CD8-positive, alpha-beta memory T cell (primary cell): Measurements from ENCODE around the gene SERBP1. TPM values are rescaled to one million over a fixed set of nuclear protein-coding genes. Genes with fewer than 3 reads are reported as not detected.

Source experiments
- CTCF ChIA-PET: fragments of 350-600 bp; sonication (Branson Sonifier 250); formaldehyde crosslinking; loops from one replicate; lab custom pipeline; 2021; ENCODE audit warnings: antibody characterized with exemption; lab: Charles Lee
- POLR2A ChIA-PET: fragments of 350-600 bp; sonication (Branson Sonifier 250); formaldehyde crosslinking; loops from one replicate; lab custom pipeline; 2021; ENCODE audit warnings: antibody characterized with exemption; lab: Charles Lee
- DNase-seq, 5 donors: peaks; one replicate each; pipeline versions ENCODE4 v3.0.0 to v3.0.0-alpha.2; 2020 to 2022; ENCODE audit warnings: mixed read lengths in 1 of 5
- H3K27ac ChIP-seq: one replicate; pipeline ENCODE4 v1.7.0; 2013; ENCODE audit warnings: low read depth, mild to moderate bottlenecking, low read length, moderate library complexity
- H3K27me3 ChIP-seq: 2 replicates; pipeline ENCODE4 v1.7.0; 2013; ENCODE audit warnings: low read length, mild to moderate bottlenecking; ENCODE audit not compliant: insufficient read depth, poor library complexity, severe bottlenecking
- H3K36me3 ChIP-seq: 2 replicates; pipeline ENCODE4 v1.7.0; 2013; ENCODE audit warnings: mild to moderate bottlenecking, low read length, moderate library complexity; ENCODE audit not compliant: insufficient read depth
- H3K4me1 ChIP-seq: 2 replicates; pipeline ENCODE4 v1.7.0; 2013; ENCODE audit warnings: mild to moderate bottlenecking, low read length, moderate library complexity; ENCODE audit not compliant: insufficient read depth
- H3K4me3 ChIP-seq: 2 replicates; pipeline ENCODE4 v1.7.0; 2013; ENCODE audit warnings: mild to moderate bottlenecking, low read length
- H3K9me3 ChIP-seq: 2 replicates; pipeline ENCODE4 v1.7.0; 2013; ENCODE audit warnings: mild to moderate bottlenecking, low read length
- H3K27ac Mint-ChIP-seq, 8 donors: one replicate each; pipeline ENCODE4 v1.8.0; 2020 to 2021; ENCODE audit warnings: mixed read lengths in 8 of 8, mild to moderate bottlenecking in 6 of 8, inconsistent platforms in 3 of 8, moderate library complexity in 3 of 8
- H3K27me3 Mint-ChIP-seq, 2 donors: one replicate each; pipeline ENCODE4 v1.8.0; 2020 to 2021; ENCODE audit warnings: mixed read lengths in 2 of 2, mild to moderate bottlenecking in 1 of 2, moderate library complexity in 1 of 2
- H3K36me3 Mint-ChIP-seq, 3 donors: one replicate each; pipeline ENCODE4 v1.8.0; 2020 to 2021; ENCODE audit warnings: mixed read lengths in 3 of 3, inconsistent platforms in 1 of 3, mild to moderate bottlenecking in 1 of 3
- H3K4me1 Mint-ChIP-seq, 3 donors: one replicate each; pipeline ENCODE4 v1.8.0; 2020 to 2021; ENCODE audit warnings: mixed read lengths in 3 of 3, inconsistent platforms in 1 of 3, mild to moderate bottlenecking in 1 of 3
- H3K4me3 Mint-ChIP-seq, 7 donors: one replicate each; pipeline ENCODE4 v1.8.0; 2020 to 2021; ENCODE audit warnings: mixed read lengths in 7 of 7, mild to moderate bottlenecking in 6 of 7, moderate library complexity in 4 of 7, inconsistent platforms in 2 of 7
- H3K9me3 Mint-ChIP-seq, 5 donors: one replicate each; pipeline ENCODE4 v1.8.0; 2020 to 2022; ENCODE audit warnings: mixed read lengths in 5 of 5, mild to moderate bottlenecking in 3 of 5, moderate library complexity in 2 of 5, inconsistent platforms in 1 of 5
- polyA plus RNA-seq: library from polyadenylated mRNA; unstranded; fragments of 300-500 nt; fragmentation: Illumina TruSeq; gene quantifications from one replicate; pipeline ENCODE4 v1.2.3, GENCODE V29; 2021
- total RNA-seq, 2 experiments: library from RNA; stranded (reverse); gene quantifications; one replicate each; pipeline ENCODE4 v1.2.3, GENCODE V29; 2021

The SERBP1 gene
- total RNA-seq (100 to 1,000 TPM; 545 to 549 TPM), polyA plus RNA-seq (127 TPM)

DNA sequence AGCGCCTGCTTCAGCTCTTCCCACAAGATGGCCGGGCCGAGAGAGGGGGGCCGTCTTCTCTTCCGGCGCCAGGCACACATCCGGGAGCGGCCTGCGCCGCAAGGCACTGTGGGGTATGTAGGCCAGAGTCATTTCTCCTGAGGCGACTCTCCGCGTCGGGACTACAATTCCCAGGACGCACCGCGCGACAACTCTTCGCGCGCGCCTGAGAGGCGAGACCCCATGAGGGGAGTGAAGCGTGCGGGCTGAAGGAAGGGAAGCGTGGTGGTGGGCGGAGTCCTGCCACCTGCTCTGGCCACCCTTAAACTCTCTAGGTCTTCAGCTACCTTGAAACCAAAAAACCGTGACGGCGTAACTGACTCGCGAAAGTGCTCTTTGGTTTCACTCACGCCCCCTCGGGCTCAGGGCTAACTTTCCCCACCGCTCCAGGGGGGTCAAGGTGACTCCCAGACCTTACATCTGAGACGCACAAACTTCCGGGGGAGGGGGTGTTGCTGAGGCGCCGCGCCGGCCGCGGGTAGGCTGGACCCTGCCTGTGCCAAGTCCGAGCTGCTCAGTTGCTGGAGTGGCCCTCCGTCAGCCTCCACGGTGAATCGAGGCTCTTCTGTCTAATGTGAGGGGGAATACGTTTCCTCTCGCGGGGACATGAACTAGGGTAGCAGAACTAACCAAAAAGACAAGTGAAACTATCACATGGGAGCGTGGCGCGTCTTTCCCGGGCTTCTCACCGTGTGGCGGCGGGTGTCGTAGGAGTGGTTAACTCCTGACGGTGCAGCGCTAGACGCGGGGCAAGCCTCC, at the start of gene SERBP1:
Gene SERBP1, minus strand, starts transcription at position 45 of the 798 bp plus-strand sequence. CDS start 102 bp downstream, outside the sequence.
- Histone ChIP-seq H3K27me3 (no peaks in the 10 kb centered on the region), H3K36me3 (peaks cover 4% of the 10 kb centered on the region), H3K4me1 (peaks cover 28% of the 10 kb centered on the region), H3K9me3 (no peaks in the 10 kb centered on the region), H3K4me3 (peak within 1 kb of the TSS; percentile 81), H3K27ac (peak within 1 kb of the TSS; percentile 93)
- Mint-ChIP-seq H3K36me3 (peaks cover 0 to 51% (median 6%) of the 10 kb centered on the region in 3 donors), H3K9me3 (peaks cover 0 to 2% (median 0%) of the 10 kb centered on the region in 5 donors), H3K4me1 (peaks cover 41 to 52% (median 46%) of the 10 kb centered on the region in 3 donors), H3K4me3 (peak within 1 kb of the TSS; percentile 92 to 100 (median 94)), H3K27ac (peak within 1 kb of the TSS; percentile 94 to 100 (median 98)), H3K27me3 (no peaks in the 10 kb centered on the region)
- peak; percentile 90 to 97 (median 94) for DNase-seq
- ChIA-PET POLR2A (interaction anchor here (1.0 to 2.9 kb wide), 4 partner anchors 22 to 506 kb away, joined by 3 to 9 read pairs (median 4); partner anchors contain the start of genes DNAI4 and MIER1), CTCF (interaction anchor here (1.0 to 1.8 kb wide), 3 partner anchors 13 to 47 kb away, joined by 3 to 4 read pairs (median 3); no protein-coding TSS in a partner anchor)

DNA sequence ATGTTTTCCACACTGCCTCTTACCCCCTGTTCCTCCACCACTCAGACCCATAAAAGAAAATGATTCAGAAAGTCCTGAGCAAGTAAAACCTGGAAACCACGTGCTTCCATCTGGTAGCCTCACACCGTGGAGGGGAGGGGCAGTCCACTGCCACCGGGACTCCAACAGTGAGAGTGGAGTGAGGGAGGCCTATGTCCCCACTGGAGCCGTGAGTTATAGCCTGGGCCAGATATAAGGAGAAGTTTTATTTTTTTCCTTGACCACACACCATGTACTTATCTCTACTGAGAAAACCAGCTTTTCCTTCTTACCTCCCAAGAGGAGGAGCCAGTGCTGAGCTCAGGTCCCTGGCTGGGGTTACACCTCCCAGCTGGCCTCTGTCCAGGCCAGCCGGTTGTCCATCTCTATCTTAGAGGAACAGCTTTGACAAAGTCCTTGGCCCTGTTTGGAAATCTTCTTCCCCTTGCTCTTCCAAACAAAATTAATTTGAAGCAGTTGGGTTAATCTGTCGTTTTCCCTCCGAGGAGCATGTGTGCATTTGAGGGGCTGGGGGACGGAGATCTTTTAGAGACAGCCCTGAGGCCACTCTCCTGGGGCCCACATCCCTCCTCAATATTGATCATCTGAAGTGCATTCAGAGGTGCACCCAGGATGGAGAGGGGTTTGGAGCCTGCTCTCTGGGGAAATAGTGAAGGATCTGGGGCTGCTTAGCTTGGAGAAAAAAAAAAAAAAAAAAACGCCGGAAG, 49.1 kb upstream of the SERBP1 start:
- Histone ChIP-seq H3K4me1 (no peaks in the 10 kb centered on the region), H3K9me3 (no peaks in the 10 kb centered on the region), H3K4me3 (no peak overlapping the region), H3K27ac (peak overlapping the region; percentile 54), H3K27me3 (no peaks in the 10 kb centered on the region), H3K36me3 (no peaks in the 10 kb centered on the region)
- ChIA-PET POLR2A (no interaction called here), CTCF (interaction anchor here (0.7 to 0.9 kb wide), 2 partner anchors 17 to 245 kb away, joined by 3 read pairs; no protein-coding TSS in a partner anchor)
- H3K4me1 Mint-ChIP-seq, result no peaks in the 10 kb centered on the region
- H3K27me3 Mint-ChIP-seq, result peaks cover 3% of the 10 kb centered on the region in 2 donors
- peak overlapping the region in 3 of 8 donors; percentile 55 to 70 (median 61) for H3K27ac Mint-ChIP-seq
- no peak for DNase-seq
- H3K36me3 Mint-ChIP-seq, result no peaks in the 10 kb centered on the region
- H3K4me3 Mint-ChIP-seq, result no peak overlapping the region
- H3K9me3 Mint-ChIP-seq, result no peaks in the 10 kb centered on the region

DNA sequence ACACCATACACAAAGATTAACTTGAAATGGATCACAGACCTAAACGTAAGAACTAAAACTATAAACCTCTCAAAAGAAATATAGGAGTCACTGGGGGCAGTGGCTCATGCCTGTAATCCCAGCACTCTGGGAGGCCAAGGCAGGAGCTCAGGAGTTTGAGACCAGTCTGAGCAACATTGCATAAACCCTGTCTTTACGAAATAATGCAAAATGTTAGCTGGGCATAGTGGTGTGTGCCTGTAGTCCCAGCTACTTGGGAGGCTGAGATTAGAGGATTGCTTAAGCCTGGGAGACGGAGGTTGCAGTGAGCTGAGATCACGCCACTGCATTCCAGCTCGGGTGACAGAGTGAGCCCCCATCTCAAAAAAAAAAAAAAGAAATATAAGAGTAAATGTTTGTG, 46.7 kb upstream of the SERBP1 start:
- CTCF ChIA-PET, result interaction anchor here (1.4 kb wide), 1 partner anchor 46 kb away, joined by 3 read pairs; no protein-coding TSS in a partner anchor
- Histone ChIP-seq H3K36me3 (no peaks in the 10 kb centered on the region), H3K9me3 (no peaks in the 10 kb centered on the region)

DNA sequence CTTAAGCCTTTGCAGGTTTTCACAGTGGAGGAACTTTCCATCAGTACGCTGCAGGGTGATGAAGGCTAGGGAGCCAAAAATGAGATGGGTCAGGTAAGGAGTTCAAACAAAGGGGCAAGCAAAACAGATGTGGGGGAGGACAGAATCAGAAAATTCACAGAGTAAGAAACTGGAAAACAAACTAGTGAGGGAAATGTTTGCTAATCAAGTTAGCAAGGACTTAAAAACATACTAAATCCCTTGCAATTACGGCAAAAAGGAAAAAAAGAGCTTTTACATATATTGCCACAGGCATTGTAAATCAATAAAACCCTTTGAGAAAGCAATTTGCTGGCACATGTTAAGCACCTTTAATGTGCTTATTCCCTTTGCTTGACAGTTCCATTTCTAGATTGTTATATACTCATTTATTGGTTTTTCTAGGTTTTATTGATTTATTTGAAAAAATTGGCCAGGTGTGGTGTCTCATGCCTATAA, 45.8 kb upstream of the SERBP1 start:
- H3K4me1 Mint-ChIP-seq, result no peaks in the 10 kb centered on the region
- ChIA-PET CTCF (interaction anchor here (0.6 kb wide), 1 partner anchor 30 kb away, joined by 3 read pairs; no protein-coding TSS in a partner anchor), POLR2A (no interaction called here)
- peaks cover 4 to 11% of the 10 kb centered on the region in 2 donors for H3K27me3 Mint-ChIP-seq
- Histone ChIP-seq H3K27me3 (no peaks in the 10 kb centered on the region), H3K9me3 (no peaks in the 10 kb centered on the region), H3K27ac (no peak overlapping the region), H3K4me1 (no peaks in the 10 kb centered on the region), H3K4me3 (no peak overlapping the region), H3K36me3 (no peaks in the 10 kb centered on the region)
- no peak overlapping the region for H3K4me3 Mint-ChIP-seq
- no peaks in the 10 kb centered on the region for H3K9me3 Mint-ChIP-seq
- no peaks in the 10 kb centered on the region for H3K36me3 Mint-ChIP-seq
- no peak overlapping the region for H3K27ac Mint-ChIP-seq
- no peak for DNase-seq

More for the DNA sequence above, 46.7 kb upstream of the SERBP1 start:
- Mint-ChIP-seq H3K4me1 (no peaks in the 10 kb centered on the region), H3K4me3 (no peak overlapping the region), H3K27me3 (peaks cover 4 to 9% of the 10 kb centered on the region in 2 donors), H3K36me3 (no peaks in the 10 kb centered on the region), H3K27ac (no peak overlapping the region), H3K9me3 (no peaks in the 10 kb centered on the region)
- Histone ChIP-seq H3K4me1 (no peaks in the 10 kb centered on the region), H3K27ac (no peak overlapping the region), H3K4me3 (no peak overlapping the region), H3K27me3 (no peaks in the 10 kb centered on the region)
- no peak for DNase-seq
- POLR2A ChIA-PET, result no interaction called here

DNA sequence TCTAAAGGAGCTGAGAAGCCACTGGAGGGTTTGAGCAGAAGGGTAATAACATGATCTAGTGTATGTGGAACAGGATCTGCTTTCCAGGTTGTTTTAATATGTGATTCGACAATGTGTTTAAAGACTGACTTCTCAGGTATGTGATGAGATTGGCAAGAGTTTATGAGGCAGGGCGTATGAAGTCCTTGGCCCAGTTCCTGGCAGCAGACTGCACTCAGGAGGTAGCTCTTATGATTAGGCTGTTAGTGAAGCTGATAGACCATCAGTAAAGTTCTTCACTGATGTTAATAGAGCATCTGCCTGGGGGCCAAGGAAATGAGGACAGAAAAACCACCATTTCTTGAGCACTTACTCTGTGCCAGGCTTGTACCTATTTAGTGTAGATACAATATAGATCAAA, 41.9 kb upstream of the SERBP1 start:
- POLR2A ChIA-PET, result no interaction called here

DNA sequence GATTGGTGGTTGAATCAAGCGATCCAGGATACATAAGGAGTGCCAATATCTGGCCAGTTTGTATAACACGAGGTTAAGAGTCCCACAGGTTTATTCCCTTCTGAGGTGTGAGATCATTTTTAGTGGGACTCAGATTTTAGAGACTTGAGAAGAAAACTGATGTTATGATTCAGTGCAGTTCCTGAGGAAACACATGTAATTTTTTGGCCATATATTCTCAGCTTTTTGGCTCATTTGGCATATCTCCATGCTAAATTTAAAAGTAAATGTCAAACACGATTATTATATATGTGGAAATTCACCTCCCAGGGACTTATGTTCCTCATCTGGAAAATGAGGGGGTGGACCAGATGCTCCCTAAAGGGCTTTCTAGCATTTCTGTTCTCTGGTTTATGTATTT, 39.2 kb upstream of the SERBP1 start:
- CTCF ChIA-PET, result no interaction called here
- peaks cover 4 to 26% of the 10 kb centered on the region in 2 donors for H3K27me3 Mint-ChIP-seq
- no peak for DNase-seq
- H3K36me3 Mint-ChIP-seq, result peaks cover 0 to 4% (median 0%) of the 10 kb centered on the region in 3 donors
- Histone ChIP-seq H3K9me3 (no peaks in the 10 kb centered on the region), H3K4me3 (no peak overlapping the region), H3K36me3 (no peaks in the 10 kb centered on the region), H3K4me1 (no peaks in the 10 kb centered on the region), H3K27me3 (no peaks in the 10 kb centered on the region), H3K27ac (no peak overlapping the region)
- H3K27ac Mint-ChIP-seq, result no peak overlapping the region
- POLR2A ChIA-PET, result no interaction called here
- H3K4me1 Mint-ChIP-seq, result no peaks in the 10 kb centered on the region
- no peak overlapping the region for H3K4me3 Mint-ChIP-seq
- no peaks in the 10 kb centered on the region for H3K9me3 Mint-ChIP-seq

More for the DNA sequence above, 41.9 kb upstream of the SERBP1 start:
- H3K4me1 ChIP-seq, result no peaks in the 10 kb centered on the region
- DNase-seq, result no peak
- H3K27ac Mint-ChIP-seq, result no peak overlapping the region
- H3K27me3 Mint-ChIP-seq, result peaks cover 1 to 18% of the 10 kb centered on the region in 2 donors
- CTCF ChIA-PET, result interaction anchor here (0.9 to 1.2 kb wide), 2 partner anchors 28 to 64 kb away, joined by 3 read pairs; no protein-coding TSS in a partner anchor
- H3K4me3 ChIP-seq, result no peak overlapping the region
- no peaks in the 10 kb centered on the region for H3K36me3 Mint-ChIP-seq
- no peak overlapping the region for H3K27ac ChIP-seq
- no peaks in the 10 kb centered on the region for H3K36me3 ChIP-seq
- H3K4me3 Mint-ChIP-seq, result no peak overlapping the region
- H3K27me3 ChIP-seq, result no peaks in the 10 kb centered on the region
- no peaks in the 10 kb centered on the region for H3K9me3 Mint-ChIP-seq
- no peaks in the 10 kb centered on the region for H3K4me1 Mint-ChIP-seq
- H3K9me3 ChIP-seq, result no peaks in the 10 kb centered on the region

DNA sequence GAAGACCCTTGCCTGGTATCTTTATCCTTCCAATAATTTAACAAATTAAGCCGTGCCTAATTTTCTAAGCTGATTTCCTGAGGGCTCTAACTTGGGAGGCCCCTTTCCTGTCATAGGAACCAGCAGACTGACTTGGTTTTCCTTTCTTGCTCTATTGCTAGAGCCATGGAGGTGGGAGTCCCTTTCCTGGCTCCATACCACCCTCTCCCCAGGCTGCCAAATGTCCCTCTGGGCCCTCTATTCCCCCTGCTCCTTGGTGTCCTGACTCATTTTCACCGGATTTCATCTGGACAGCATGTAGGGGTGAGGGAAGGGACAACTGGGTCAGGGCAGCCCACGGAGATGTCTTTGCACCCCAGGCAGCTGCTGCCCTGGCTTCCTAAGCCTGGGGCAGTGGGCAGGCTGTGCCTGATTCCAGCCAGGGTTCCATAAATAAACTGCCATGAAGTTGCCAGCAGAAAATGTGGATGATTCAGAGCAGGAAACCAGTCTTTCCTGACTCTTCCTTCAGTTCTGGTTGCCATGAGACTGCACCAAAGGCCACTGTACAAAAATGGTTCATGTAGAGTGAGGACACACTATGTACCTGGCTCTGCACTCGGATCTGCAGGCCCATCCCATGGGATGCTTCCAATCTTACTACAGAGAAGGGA, 38.0 kb upstream of the SERBP1 start:
- ChIA-PET POLR2A (no interaction called here), CTCF (no interaction called here)
- no peak overlapping the region for H3K4me3 Mint-ChIP-seq
- Histone ChIP-seq H3K4me1 (no peaks in the 10 kb centered on the region), H3K27ac (no peak overlapping the region), H3K9me3 (no peaks in the 10 kb centered on the region), H3K36me3 (no peaks in the 10 kb centered on the region), H3K27me3 (no peaks in the 10 kb centered on the region), H3K4me3 (no peak overlapping the region)
- peaks cover 4 to 22% of the 10 kb centered on the region in 2 donors for H3K27me3 Mint-ChIP-seq
- DNase-seq, result no peak
- H3K4me1 Mint-ChIP-seq, result no peaks in the 10 kb centered on the region
- no peaks in the 10 kb centered on the region for H3K9me3 Mint-ChIP-seq
- peaks cover 0 to 4% (median 0%) of the 10 kb centered on the region in 3 donors for H3K36me3 Mint-ChIP-seq
- no peak overlapping the region for H3K27ac Mint-ChIP-seq
